ENCODE results near the gene MSH3. TPM values are rescaled to one million over a fixed set of nuclear protein-coding genes. Genes with fewer than 3 reads are reported as not detected.

MSH3 gene
- polyA plus RNA-seq, 1 of the 3 experiments (the other 2 are of a cell fraction): 3.5 TPM

GRCh38 chr5:80810425-80810824 is 156.0 kb downstream of the MSH3 start:
- TF ChIP-seq, protein P1, sequence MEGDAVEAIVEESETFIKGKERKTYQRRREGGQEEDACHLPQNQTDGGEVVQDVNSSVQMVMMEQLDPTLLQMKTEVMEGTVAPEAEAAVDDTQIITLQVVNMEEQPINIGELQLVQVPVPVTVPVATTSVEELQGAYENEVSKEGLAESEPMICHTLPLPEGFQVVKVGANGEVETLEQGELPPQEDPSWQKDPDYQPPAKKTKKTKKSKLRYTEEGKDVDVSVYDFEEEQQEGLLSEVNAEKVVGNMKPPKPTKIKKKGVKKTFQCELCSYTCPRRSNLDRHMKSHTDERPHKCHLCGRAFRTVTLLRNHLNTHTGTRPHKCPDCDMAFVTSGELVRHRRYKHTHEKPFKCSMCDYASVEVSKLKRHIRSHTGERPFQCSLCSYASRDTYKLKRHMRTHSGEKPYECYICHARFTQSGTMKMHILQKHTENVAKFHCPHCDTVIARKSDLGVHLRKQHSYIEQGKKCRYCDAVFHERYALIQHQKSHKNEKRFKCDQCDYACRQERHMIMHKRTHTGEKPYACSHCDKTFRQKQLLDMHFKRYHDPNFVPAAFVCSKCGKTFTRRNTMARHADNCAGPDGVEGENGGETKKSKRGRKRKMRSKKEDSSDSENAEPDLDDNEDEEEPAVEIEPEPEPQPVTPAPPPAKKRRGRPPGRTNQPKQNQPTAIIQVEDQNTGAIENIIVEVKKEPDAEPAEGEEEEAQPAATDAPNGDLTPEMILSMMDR (IDR thresholded peaks at IDR 0.05): no peak
- TF ChIP-seq JUND (IDR thresholded peaks at IDR 0.05) (no peak), EP300 (IDR thresholded peaks at IDR 0.05; ENCODE audit: borderline replicate concordance in 1 of 2, low read depth in 1 of 2, low read length in 1 of 2) (no peak), FOSL2 (IDR thresholded peaks at IDR 0.05; ENCODE audit: borderline replicate concordance, low read depth) (no peak), ZBTB33 (IDR thresholded peaks at IDR 0.05; ENCODE audit: borderline replicate concordance, low read depth) (no peak), RXRA (IDR thresholded peaks at IDR 0.05; ENCODE audit: borderline replicate concordance, low read depth) (no peak)
- TF ChIP-seq, protein P2, sequence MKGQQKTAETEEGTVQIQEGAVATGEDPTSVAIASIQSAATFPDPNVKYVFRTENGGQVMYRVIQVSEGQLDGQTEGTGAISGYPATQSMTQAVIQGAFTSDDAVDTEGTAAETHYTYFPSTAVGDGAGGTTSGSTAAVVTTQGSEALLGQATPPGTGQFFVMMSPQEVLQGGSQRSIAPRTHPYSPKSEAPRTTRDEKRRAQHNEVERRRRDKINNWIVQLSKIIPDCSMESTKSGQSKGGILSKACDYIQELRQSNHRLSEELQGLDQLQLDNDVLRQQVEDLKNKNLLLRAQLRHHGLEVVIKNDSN (IDR thresholded peaks at IDR 0.05; ENCODE audit: borderline replicate concordance, low read depth): no peak
- Histone ChIP-seq H3K79me2 (ENCODE audit: insufficient read depth) (no peaks in the 10 kb centered on the region), H3K9me3 (no peaks in the 10 kb centered on the region), H3K9me2 (0 out of 2 replicates have a peak, but pooled peaks cover 3% of the 10 kb centered on the region), H3K4me2 (no peak overlapping the region), H3K4me1 (ENCODE audit: control insufficient read depth in 1 of 2, insufficient read depth in 2 of 2, low read depth in 1 of 2, low read length in 1 of 2) (no peaks in the 10 kb centered on the region), H3K27ac (ENCODE audit: low read depth in 2 of 2, low read length in 1 of 2) (no peak overlapping the region), H4K20me1 (ENCODE audit: insufficient read depth) (no peaks in the 10 kb centered on the region), H3K27me3 (ENCODE audit: insufficient read depth) (no peaks in the 10 kb centered on the region), H3F3A (replicated peaks; ENCODE audit: insufficient read depth) (no peaks in the 10 kb centered on the region), H2AFZ (ENCODE audit: low read depth) (no peak overlapping the region), H3K9ac (no peak overlapping the region), H3K4me3 (ENCODE audit: low read depth in 2 of 2, low read length in 1 of 2) (no peak overlapping the region), H3K36me3 (replicated peaks in 1 of 2; ENCODE audit: control insufficient read depth in 1 of 2, insufficient read depth in 2 of 2, low read length in 1 of 2) (peaks cover 11 to 23% of the 10 kb centered on the region in 2 experiments)
- ChIA-PET POLR2A (no interaction called here), CTCF (no interaction called here)
- DNase-seq: no peak
- WGBS (ENCODE audit: low lambda C conversion rate): 95% methylated on average over 1 of the region's 1 CpG

- no peak overlapping the region for H3K27ac ChIP-seq (ENCODE audit: low read depth in 2 of 2, low read length in 1 of 2)
- H3K27me3 ChIP-seq (ENCODE audit: insufficient read depth): no peaks in the 10 kb centered on the region
- H3K36me3 ChIP-seq (replicated peaks in 1 of 2; ENCODE audit: control insufficient read depth in 1 of 2, insufficient read depth in 2 of 2, low read length in 1 of 2): peaks cover 3 to 27% of the 10 kb centered on the region in 2 experiments
- no peaks in the 10 kb centered on the region for H3K4me1 ChIP-seq (ENCODE audit: control insufficient read depth in 1 of 2, insufficient read depth in 2 of 2, low read depth in 1 of 2, low read length in 1 of 2)
- no peak overlapping the region for H3K4me2 ChIP-seq
- CTCF ChIA-PET: no interaction called here
- H4K20me1 ChIP-seq (ENCODE audit: insufficient read depth): no peaks in the 10 kb centered on the region
- no peak overlapping the region for H3K9ac ChIP-seq
- POLR2A ChIA-PET: no interaction called here
- H3K9me3 ChIP-seq: no peaks in the 10 kb centered on the region
- 98% methylated on average over 3 of the region's 3 CpGs for WGBS (ENCODE audit: low lambda C conversion rate)
- H3K9me2 ChIP-seq: no peaks in the 10 kb centered on the region
- H3F3A ChIP-seq (replicated peaks; ENCODE audit: insufficient read depth): no peaks in the 10 kb centered on the region
- no peak for DNase-seq
- no peaks in the 10 kb centered on the region for H3K79me2 ChIP-seq (ENCODE audit: insufficient read depth)
- H2AFZ ChIP-seq (ENCODE audit: low read depth): no peak overlapping the region
- no peak overlapping the region for H3K4me3 ChIP-seq (ENCODE audit: low read depth in 2 of 2, low read length in 1 of 2)
- no peak for TF ChIP-seq SIN3A (IDR thresholded peaks at IDR 0.05; ENCODE audit: borderline replicate concordance, low read depth, low read length)
- TF ChIP-seq, protein P1 (IDR thresholded peaks at IDR 0.05): no peak
These were observed 162.1 kb downstream of the MSH3 start for GRCh38 chr5:80816590-80816989.
